UCSD-AML1 (cell line): ENCODE measurements around the gene MDM2.
"Not testable (repeated sequence)": the region's sequence is repeated elsewhere in the genome, so short reads cannot be mapped to it uniquely, and the experiment has no call there.

Experiments used
- DNase-seq: peaks from one replicate; lab custom pipeline; 2025; ENCODE audit not compliant: unreplicated experiment; lab: John Stamatoyannopoulos, UW

MDM2 gene

DNA sequence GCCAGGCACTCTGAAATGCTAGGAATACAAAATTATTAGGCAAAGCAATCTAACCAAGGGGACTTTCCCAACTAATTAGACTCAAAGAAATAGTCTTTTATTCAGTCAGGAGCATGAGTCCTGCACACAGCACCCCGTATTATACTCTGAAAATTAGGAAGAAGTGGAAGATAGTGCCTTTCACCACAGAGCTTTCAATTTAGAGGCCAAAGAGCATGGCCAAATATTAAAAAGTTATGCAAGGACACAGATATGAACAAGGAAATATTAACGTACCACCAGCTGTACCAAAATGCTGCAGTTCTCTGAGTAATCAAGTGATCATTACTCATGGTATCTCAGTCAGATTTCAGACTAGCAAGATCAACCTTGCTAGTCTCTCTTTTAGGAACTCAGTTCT lies 22.6 kb upstream of the MDM2 start:
- DNase-seq, result no peak

DNA sequence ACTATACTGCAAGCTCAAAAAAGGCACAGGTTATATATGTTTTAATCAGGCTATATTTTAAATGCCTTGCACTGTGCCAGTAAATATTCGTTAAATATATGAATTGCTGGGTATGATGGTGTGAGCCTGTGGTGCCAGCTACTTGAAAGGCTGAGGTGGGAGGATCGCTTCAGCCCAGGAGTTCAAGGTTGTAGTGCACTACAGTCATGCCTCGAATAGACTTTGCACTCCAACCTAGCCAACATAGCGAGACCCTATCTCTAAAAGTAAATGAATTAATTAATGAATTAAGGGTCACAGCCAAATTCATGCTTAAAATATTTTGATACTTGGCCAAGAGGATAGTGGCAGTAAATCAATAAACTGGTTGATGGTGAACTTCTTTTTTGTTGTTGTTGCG lies 22.2 kb upstream of the MDM2 start:
- no peak for DNase-seq

DNA sequence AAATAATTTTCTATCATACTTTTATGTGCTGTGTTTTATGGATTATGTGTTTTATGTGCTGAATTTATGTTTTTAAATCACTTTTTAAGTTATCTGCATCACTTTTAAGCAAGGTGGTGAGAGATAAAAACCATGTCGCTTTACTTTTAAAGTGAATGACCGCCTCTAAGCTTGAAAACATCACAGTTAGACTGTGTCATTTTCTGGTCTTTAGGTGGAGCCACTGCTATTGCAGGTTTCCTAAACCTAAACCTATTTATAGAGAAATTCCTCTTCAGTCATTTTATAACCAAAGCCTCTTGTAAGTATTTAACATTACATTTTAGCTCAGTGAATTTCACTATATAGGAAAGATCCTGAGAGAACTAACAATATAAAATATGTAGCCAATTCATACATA lies 21.0 kb upstream of the MDM2 start:
- DNase-seq, result no peak

DNA sequence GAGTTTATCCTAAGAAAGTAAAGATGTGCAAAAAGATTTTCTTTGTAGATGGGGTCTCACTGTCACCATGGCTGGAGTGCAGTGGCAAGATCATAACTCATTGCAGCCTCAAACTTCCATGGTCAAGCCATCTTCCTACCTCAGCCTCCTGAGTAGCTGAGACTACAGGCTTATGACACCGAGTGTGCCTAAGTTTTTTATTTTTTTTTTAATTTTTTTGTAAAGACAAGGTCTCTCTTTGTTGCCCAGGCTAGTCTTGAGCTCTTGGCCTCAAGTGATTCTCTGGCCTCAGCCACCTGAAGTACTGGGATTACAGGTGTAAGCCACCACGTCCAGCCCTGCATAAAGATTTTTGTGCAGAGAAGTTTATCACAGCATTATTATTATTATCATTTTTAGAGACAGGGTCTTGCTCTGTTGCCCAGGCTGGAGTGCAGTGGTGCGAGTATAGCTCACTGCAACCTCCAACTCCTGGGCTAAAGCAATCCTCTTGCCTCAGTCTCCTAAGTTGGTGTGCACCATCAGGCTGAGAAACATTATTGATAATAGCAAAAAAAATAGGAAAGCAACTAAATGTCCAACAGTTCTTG lies 19.3 kb upstream of the MDM2 start:
- DNase-seq, result no peak

DNA sequence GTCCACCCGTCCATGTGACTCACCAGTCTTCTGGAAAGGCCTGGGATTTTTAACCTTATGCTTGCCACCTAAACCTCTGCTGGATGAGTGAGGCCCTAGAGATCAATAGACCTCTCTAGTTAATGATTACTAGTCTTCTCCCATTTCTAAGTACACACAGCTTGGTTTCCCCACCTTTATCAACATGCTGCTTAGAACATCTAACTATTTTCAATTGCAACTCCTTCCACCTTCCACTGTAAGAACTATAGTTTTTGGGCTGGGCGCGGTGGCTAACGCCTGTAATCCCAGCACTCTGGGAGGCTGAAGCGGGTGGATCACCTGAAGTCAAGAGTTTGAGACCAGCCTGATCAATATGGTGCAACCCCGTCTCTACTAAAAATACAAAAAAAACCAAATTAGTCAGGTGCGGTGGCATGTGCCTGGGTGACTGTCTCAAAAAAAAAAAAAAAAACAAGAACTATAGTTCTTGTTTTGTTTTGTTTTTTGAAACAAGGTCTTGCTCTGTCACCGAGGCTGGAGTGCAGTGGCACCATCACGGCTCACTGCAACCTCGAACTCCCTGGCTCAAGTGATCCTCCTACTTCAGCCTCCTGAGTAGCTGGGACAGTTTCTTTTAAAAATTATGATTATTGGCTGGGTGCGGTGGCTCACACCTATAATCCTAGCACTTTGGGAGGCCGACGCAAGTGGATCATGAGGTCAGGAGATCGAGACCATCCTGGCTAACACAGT lies 18.7 kb upstream of the MDM2 start:
- no peak for DNase-seq

DNA sequence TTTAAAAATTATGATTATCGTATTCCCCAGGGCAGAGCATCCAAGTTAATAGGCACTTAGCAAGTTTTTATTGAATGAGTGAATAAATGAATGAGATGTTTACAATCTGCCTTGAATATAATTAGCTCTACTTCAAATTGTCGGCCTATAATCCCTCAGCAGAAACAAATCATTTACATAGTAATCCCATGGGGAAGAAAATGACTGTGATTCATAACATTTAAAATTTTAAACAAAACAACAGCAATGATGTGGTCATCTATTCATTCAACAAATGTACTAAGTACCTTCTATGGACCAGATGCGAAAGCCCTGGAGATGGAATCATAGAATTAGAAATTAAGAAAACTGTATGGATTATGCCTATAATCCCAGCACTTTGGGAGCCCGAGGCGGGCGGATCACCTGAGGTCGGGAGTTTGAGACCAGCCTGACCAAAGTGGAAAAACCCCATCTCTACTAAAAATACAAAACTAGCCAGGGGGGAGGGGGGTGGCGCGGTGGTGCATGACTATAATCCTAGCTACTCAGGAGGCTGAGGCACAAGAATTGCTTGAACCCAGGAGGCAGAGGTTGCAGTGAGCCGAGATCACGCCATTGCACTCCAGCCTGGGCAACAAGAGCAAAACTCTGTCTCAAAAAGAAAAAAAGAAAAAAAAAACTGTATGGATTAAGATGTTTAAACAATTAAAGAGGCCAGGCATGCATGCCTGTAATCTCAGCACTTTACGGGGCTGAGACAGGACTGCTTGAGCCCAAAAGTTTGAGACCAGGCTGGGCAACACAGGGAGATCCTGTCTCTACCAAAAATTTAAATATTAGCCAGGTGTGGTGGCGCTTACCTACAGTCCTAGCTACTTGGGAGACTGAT lies 17.7 kb upstream of the MDM2 start:
- DNase-seq, result no peak

DNA sequence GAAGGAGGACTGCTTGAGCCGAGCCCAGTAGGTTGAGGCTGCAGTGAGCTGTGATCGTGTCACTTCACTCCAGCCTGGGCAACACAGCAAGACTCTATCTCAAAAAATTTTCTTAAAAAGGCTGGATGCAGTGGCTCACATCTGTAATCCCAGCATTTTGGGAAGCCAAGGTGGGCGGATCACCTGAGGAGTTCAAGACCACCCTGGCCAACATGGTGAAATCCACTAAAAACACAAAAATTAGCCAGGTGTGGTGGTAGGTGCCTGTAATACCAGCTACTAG lies 17.1 kb upstream of the MDM2 start:
- DNase-seq, result no peak

DNA sequence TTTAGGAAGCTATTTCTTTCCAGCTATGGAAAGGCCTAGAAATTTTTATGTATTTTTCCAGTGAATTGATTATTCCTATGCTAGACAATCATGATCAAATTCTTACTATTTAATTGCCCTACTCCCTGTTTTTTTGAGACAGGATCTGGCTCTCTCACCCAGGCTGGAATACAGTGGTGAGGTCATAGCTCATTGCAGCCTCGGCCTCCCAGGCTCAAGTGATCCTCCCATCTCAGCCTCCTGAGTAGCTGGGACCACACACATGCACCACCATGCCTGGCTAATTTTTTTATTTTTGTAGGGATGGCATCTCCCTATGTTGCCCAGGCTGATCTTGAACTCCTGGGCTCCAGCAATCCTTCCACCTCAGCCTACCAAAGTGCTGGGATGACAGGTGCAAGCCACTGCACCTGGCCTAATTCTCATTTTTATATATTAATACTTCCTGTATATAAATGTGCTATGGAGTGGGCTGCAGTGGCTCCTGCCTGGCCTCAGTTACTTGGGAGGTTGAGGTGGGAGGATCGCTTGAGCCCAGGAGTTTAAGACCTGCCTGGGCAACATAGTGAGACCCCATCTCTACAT lies 16.0 kb upstream of the MDM2 start:
- no peak for DNase-seq

DNA sequence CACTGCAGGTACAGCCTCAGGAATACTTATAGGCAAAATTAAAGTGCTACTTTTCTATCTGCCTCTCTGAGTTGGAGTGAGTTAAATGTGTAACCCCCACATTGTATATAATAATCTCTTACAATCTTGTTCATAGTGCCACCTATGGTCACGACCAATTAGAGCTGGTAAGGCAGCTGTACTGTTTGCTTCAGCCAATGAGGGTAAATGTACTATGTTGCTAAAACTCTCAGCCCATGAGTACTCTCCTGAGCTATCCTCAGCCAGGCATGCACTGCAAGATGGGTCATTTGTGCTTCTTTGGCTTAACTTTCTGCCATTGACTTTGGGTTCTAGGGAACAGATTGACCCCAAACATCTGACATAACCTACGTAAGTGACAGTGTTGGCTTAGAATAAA lies 15.0 kb upstream of the MDM2 start:
- DNase-seq, result no peak

DNA sequence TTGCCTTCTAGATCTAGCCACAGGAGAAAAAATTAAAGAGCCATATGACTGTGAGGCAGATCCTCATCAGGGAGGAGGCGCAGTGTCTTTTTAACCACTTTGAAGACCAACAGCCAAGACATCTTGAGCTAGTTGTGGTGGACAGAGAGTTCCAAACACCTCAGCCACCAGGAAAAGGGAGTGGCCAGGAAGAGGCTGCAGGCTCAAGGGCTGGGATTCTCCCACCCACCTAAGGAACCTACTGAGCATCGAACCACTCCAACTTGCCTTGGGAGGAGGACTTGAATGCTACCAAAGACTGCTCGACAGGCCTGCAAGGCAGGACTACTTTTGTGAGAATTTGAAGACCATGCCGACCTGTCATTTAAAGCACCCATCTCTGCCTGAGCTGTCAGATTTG lies 14.5 kb upstream of the MDM2 start:
- DNase-seq, result no peak

DNA sequence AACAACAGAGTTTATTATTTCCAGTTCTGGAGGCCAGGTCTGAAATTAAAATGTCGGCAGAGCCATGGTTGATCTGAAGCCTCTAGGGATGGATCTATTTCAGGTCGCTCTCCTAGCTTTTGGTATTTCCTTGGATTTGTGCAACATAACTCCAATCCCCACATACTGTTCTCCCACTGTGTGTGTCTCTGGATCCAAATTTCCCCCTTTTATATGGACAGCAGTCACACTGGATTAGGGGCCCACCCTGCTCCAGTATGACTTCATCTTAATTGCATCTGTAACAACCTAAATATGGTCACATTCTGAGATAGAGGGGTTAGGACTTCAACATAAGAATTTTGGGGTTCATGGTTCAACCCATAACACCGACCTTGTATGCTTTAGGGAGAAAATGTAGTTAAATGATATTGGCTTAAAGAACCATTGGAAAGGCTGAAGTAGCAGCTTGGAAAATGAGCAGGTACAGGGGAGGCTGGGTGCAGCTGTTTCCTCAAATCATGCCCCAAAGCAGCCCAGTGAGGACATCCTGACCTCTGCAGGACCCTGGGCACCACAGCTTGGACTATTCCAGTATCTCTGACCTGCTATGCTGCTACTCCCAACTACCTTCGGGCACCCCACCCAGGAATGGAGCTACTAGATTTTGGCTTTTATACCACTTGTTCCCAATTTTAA lies 13.9 kb upstream of the MDM2 start:
- no peak for DNase-seq

DNA sequence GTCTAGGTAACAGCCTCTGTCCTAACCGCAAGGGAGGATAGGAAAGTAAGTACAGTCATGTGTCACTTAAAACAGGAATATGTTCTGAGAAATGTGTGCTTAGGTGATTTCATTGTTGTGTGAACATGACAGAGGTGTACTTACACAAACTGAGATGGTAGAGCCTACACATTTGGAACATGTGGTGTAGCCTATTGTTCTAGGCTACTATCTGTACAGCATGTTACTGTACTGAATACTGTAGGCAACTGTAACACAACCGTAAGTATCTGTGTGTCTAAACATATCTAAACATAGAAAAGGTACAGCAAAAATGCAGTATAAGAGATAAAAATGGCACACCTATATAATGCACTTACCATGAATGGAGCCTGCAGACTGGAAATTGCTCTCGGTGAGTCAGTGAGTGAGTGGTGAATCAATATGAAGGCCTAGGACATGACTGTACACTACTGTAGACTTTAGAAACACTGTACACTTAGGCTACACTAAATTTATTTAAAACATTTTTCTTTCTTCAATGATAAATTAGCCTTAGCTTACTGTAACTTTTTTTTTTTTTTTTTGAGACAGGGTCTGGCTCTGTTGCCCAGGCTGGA lies 13.2 kb upstream of the MDM2 start:
- DNase-seq, result no peak

DNA sequence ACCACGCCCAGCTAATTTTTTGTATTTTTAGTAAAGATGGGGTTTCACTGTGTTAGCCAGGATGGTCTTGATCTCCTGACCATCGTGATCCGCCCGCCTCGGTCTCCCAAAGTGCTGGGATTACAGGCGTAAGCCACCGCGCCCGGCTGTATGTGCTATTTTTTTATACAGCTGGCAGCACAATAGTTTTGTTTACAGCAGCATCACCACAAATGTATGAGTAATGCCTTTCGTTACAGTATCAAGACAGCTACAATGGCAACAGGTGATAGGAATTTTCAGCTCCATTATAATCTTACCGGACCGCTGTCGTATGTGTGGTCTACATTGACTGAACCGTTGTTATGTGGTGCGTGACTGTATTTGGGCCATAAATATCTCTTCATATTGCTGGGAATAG lies 11.6 kb upstream of the MDM2 start:
- no peak for DNase-seq

DNA sequence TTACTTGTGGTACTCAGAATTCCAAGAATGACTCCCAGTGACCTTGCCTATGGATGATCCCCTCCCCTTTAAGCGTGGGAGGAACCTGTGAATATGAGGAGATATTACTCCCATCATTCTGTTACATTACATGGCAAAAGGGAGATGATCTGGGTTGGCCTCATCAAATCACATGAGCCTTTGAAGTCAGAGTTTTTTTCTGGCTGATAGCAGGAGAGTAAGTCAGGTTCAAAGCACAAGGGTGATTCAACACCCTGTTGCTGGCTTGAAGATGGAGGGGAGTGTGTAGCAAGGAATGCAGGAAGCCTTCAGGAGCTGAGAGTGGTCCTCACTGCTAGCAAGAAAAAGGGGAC lies 9.1 kb upstream of the MDM2 start:
- no peak for DNase-seq

DNA sequence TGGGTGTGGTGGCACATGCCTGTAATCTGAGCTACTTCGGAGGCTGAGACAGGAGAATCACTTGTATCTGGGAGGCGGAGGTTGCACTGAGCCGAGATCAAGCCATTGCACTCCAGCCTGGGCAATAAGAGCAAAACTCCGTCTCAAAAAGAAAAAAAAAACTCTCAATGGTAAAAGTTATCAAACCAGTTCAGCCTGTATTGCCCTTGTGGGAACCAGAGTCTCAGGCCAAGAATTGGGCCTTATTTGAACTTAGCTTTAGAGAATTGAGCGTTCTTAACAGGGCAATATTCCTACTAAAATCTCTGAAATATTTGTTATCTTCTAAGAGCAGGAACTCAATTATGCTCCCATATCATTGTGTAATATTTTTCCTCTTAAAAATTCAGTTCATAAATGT lies 7.7 kb upstream of the MDM2 start:
- DNase-seq, result no peak

DNA sequence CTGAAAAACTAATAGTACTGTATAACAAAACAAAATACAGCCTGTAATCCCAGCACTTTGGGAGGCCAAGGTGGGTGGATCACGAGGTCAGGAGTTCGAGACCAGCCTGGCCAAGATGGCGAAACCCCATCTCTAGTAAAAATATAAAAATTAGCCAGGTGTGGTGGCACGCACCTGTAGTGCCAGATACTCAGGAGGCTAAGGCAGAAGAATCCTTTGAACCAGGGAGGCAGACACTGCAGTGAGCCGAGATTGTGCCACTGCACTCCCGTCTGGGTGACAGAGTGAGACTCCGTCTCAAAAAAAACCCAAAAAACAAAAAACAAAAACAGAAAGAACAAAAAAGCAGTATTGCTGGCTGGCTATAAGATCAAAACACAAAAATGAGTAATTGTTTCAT lies 6.9 kb upstream of the MDM2 start:
- not testable (repeated sequence) for DNase-seq

DNA sequence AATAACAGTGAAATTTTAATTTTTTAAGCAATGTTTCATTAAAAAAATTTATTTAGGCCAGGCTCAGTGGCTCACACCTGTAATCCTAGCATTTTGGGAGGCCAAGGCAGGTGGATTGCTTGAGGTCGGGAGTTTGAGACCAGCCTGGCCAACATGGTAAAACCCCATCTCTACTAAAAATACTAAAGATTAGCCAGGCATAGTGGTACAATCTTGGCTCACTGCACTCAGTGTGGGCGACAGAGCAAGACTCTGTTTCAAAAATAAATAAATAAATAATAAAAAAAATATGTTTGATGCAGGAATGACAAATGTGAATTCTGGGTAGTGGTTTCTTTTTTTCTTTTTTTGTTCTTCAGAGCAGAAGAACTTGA lies 5.6 kb upstream of the MDM2 start:
- DNase-seq, result not testable (repeated sequence)

DNA sequence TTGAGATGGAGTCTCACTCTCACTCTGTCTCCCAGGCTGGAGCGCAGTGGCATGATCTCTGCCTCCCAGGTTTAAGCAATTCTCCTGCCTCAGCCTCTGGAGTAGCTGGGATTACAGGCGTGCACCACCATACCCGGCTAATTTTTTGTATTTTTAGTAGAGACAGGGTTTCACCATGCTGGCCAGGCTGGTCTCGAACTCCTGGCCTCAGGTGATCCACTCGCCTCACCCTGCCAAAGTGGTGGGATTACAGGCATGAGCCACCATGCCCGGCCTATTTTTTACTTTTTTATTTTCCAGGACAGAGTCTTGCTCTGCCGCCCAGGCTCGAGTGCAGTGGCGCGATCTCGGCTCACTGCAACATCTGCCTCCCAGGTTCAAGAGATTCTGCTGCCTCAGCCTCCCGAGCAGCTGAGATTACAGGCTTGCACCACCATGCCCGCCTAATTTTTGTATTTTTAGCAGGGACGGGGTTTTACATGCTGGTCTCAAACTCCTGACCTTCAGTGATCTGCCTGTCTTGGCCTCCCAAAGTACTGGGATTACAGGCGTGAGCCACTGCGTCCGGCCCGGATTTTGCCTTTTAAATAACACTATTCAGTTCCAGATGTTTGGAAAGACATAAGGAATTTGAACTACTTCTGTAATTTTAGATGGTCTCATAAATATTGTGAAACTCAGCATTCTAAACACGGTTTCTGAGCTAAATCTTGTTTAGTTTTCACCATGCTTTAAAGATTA lies 4.9 kb upstream of the MDM2 start:
- DNase-seq, result not testable (repeated sequence)

DNA sequence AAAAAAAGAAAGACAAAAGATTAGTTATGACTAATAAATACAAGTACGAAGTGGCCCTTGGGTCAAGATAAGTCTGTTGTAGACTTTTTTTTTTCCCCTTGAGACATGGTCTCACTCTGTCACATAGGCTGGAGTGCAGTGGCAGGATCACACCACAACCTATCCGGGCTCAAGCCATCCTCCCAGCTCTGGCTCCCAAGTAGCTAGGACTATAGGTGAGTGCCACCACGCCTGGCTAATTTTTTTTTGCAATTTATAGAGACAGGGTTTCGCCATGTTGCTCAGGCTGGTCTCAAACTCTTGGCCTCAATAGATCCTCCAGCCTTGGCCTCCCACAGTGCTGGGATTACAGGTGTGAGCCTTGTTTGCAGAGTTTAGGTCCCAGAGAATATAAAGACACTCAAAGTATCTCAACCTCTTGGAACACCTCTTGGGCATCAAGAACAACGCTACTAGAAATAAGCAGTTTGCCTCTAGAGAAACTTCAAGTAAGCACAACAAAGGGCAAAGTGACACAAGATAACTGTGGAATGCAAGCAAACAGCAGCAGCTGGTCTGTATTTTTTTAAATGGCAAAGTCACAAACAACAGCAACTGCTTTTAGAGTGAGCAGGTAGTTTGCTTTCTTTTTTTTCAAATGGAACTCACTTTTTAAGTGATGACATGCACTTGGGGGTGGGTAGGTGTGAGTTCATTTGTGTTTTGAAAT lies 3.9 kb upstream of the MDM2 start:
- no peak for DNase-seq
